AG10803 (cell line): Measurements from ENCODE around the gene DNAJC15.
A peak's percentile ranks its signal among the peaks of the same experiment; 100 is the strongest.

Experiments used
- DNase-seq: peaks from one replicate; pipeline ENCODE4 v3.0.0; 2010; ENCODE audit warnings: low read depth
- H3K4me3 ChIP-seq: 2 replicates; pipeline ENCODE4 v1.5.1; 2011; ENCODE audit warnings: mild to moderate bottlenecking, low read length, control low read depth
- TF ChIP-seq, protein P1 (sequence below): conservative IDR thresholded peaks from 2 replicates; pipeline ENCODE4 v1.5.1; 2011; ENCODE audit warnings: mild to moderate bottlenecking, low read length, control low read depth, inconsistent platforms

DNAJC15 gene

DNA sequence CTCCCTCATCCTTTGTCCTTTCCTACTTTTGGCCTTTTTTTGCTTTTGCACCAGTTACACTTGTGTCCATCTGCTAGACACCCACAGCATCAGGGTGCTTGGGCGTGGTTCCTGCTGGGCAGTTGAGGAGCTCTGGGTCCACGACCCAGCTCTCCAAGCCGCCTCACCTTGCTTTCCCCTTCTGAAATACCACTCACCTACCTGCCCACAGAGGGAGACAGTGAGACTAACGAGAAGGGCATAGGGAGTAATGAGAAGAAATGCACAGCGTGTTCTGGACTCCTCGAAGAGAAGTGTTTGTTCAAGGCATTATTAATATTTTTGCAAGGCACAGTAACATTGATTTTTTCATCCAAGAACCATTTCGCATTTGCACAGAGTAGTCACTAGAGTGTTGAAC is 92.9 kb downstream of the DNAJC15 start:
- DNase-seq = no peak
- TF ChIP-seq, protein P1, sequence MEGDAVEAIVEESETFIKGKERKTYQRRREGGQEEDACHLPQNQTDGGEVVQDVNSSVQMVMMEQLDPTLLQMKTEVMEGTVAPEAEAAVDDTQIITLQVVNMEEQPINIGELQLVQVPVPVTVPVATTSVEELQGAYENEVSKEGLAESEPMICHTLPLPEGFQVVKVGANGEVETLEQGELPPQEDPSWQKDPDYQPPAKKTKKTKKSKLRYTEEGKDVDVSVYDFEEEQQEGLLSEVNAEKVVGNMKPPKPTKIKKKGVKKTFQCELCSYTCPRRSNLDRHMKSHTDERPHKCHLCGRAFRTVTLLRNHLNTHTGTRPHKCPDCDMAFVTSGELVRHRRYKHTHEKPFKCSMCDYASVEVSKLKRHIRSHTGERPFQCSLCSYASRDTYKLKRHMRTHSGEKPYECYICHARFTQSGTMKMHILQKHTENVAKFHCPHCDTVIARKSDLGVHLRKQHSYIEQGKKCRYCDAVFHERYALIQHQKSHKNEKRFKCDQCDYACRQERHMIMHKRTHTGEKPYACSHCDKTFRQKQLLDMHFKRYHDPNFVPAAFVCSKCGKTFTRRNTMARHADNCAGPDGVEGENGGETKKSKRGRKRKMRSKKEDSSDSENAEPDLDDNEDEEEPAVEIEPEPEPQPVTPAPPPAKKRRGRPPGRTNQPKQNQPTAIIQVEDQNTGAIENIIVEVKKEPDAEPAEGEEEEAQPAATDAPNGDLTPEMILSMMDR = no peak
- no peak overlapping the region for H3K4me3 ChIP-seq

DNA sequence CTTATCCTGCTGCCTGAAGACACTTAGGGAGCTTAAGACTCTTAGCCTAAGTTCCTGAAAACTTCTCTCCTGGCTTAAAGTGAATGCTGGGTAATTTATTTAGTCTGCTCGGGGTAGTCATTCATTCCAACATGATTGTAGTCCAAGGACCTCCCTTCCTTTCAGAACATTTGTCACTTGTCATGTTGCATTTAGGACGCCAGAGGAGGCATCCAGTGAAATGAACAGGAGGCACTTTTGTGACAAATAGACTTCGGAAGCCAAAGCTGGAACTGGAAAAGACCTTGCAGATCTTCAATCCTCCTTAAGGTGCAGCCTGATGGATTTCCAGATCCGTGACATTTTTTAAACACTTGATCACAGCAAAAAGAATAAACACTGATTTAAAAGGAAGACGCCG is 95.1 kb downstream of the DNAJC15 start:
- no peak for DNase-seq

DNA sequence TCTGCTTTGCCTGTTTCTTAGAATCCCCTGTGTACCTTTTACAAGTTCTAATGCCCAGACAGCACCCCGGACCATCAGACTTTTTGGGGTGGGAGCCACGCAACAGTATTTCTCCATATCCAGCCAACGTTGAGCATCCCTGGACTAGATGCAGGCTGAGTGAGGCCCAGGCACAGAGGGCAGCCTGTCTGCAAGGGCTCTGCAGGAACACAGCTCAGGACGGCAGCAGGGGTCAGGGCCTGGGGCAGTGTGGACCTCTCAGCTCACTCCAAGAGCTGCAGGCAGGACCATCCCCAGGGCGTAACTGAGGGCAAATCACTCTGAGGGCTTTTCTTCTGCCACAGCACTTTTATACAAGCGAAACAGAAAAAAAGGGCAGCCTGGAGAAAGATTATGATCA is 95.8 kb downstream of the DNAJC15 start:
- TF ChIP-seq, protein P1 = no peak
- DNase-seq = no peak
- no peak overlapping the region for H3K4me3 ChIP-seq

More for the DNA sequence above, 95.1 kb downstream of the DNAJC15 start:
- TF ChIP-seq, protein P1 = 0 out of 2 replicates have a peak, but pooled peaks have one; percentile 9
- no peak overlapping the region for H3K4me3 ChIP-seq

DNA sequence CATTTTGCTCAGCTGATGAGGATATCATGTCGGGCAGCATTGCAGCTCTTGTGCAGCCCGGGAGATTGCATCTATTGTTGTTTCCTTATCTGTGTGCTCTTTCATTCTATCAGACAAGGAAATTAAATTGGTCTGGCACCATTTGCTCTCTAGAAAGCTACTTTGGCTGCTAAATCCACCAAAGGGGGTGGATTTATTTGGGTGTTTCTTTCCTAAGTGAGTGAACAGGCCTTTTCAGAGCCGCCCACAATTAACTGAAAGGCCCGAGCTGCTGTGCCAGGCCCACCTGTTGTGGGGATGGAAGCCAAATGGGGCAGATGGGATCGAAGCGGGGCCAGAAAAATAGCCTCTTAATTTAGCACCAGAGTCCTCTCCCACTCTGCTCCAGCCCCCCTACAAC is 99.4 kb downstream of the DNAJC15 start:
- TF ChIP-seq, protein P1 = no peak
- no peak overlapping the region for H3K4me3 ChIP-seq
- DNase-seq = no peak

DNA sequence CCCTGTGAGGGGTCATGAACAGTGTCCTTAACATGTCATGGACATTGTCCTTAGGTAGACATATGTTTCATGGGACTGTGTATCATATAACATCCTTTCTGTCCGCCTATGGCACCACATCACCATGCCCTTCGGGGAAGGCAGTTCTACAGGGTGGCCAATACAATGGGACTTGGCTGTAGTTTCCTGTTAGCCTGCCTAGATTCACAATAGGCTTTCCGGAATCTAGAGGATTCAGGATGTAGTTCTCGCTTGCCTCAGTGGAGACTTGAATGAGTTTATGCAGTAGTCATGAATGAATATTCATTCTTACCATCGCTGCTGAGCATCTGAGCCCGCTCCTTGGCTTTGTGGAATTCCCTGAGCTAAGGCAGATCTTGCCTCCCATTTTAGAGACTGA is 100.5 kb downstream of the DNAJC15 start:
- no peak for DNase-seq
- TF ChIP-seq, protein P1 = no peak
- H3K4me3 ChIP-seq = no peak overlapping the region

DNA sequence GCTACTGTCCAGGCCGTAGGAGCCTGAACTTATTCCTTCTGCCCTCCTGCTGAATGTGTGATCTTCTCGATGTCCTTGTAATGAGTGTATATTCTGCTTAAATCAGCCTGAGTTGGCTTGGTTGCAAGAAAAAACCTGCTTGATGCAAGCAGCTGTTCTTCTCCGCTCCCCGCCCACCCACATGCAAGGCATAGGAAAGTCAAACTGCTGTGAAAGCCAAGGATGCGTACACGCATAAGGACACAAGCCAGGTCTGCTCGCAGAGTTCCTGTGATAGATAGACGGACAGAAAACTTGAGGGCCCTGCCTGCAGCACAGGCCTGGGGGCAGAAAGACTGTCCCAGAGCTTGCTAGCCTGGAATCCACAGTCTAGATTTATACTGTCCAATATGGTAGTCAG is 101.1 kb downstream of the DNAJC15 start:
- H3K4me3 ChIP-seq = no peak overlapping the region
- no peak for DNase-seq
- TF ChIP-seq, protein P1 = no peak

DNA sequence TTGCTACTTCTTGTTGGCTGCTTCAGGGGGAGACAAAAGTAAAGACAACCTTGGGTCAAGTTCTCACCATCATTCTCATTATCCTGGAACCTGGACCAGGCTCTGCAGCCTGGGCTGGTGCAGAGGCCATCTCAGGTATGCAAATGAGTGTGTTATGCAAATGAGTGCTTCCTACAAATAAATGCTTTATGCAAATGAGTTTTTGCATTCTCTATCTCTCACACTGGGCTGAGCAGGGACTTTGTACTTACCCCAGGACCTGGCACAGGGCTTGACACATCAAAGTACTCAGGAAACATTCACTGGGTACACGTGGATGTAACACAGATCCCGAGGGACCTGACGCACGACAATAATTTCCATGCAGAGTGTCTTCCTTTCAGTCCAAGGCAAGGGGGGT is 103.0 kb downstream of the DNAJC15 start:
- no peak overlapping the region for H3K4me3 ChIP-seq
- no peak for DNase-seq
- TF ChIP-seq, protein P1 = no peak
